ENCODE results near the gene PLRG1. TPM values are rescaled to one million over a fixed set of nuclear protein-coding genes. Genes with fewer than 3 reads are reported as not detected.
"Not testable (repeated sequence)": the region's sequence is repeated elsewhere in the genome, so short reads cannot be mapped to it uniquely, and the experiment has no call there.

The PLRG1 gene
- 63.1 and 72.5 TPM in 2 replicates for total RNA-seq (2022)
- Bru-seq, nascent RNA = percentile 84 among the genes with signal in this experiment
- BruChase-seq, experiment 1, labeled RNA remaining after a 6-hour chase = percentile 83 among the genes with signal in this experiment
- percentile 78 among the genes with signal in this experiment for BruChase-seq, experiment 2, labeled RNA remaining after a 2-hour chase
- long read RNA-seq, transcript PLRG1-202 (15 exons, 3,351 nt) = major isoform, 61 of 88 reads
- long read RNA-seq, partial matches to known transcripts = 1 of 88 reads
- long read RNA-seq, other reads (novel, unspliced or antisense) = 22 of 88 reads

DNA sequence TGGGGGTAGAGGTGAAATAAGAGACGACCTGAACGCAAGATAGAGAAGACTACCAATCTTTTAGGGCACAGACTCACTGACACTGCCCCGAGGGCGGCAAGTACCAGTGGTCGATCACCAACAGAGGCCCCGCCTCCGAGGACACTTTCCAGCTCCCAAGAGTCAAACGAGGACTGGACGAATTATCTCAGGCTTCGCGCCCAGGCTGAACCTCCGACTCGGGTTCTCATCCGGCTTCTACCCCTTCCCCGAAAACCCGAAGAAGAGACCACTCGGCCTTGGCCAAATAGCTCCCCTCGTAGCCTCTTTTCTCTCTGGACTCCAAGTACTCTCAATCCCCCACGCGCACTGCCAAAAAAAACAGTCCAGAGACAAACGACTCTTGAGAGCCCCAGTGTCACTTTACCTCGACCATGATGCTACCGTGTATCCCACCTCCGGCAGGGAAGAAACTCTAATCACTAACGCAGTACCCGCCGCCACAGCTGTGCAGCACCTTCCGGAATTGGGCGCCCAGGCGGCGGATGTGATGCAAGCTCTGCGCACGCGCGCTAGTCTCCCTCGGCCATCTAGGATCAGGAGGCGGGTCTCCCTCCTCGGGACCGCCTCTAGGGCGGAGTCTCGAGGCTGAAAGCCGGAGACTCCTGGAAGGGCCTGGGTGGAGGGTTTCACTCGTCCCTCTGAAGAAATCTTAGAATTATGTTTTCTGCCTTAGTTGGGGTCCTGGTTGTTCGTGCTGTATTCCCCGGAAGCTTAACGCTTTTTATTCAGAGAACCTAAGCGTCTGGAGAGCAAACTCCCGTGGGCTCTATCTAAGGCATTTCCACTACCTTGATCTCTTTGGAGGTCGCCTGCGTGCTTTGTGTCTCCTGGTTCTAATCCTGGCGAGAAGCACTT lies at the start of gene PLRG1:
PLRG1 (minus strand) TSS at position 507 of the 897 bp plus-strand sequence; CDS start at position 415, 92 bp downstream.
- DNase-seq = peak; percentile 91
- H3K4me3 Mint-ChIP-seq (ENCODE audit: low read depth, unreplicated experiment) = peak within 1 kb of the TSS; percentile 98
- CTCF ChIA-PET = interaction anchor here (0.6 to 2.7 kb wide), 8 partner anchors 9 to 72 kb away, joined by 3 to 17 read pairs (median 5); no protein-coding TSS in a partner anchor
- H3K27me3 Mint-ChIP-seq (ENCODE audit: unreplicated experiment) = no peaks in the 10 kb centered on the region
- TF ChIP-seq, protein P1, sequence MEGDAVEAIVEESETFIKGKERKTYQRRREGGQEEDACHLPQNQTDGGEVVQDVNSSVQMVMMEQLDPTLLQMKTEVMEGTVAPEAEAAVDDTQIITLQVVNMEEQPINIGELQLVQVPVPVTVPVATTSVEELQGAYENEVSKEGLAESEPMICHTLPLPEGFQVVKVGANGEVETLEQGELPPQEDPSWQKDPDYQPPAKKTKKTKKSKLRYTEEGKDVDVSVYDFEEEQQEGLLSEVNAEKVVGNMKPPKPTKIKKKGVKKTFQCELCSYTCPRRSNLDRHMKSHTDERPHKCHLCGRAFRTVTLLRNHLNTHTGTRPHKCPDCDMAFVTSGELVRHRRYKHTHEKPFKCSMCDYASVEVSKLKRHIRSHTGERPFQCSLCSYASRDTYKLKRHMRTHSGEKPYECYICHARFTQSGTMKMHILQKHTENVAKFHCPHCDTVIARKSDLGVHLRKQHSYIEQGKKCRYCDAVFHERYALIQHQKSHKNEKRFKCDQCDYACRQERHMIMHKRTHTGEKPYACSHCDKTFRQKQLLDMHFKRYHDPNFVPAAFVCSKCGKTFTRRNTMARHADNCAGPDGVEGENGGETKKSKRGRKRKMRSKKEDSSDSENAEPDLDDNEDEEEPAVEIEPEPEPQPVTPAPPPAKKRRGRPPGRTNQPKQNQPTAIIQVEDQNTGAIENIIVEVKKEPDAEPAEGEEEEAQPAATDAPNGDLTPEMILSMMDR (IDR thresholded peaks at IDR 0.05; ENCODE audit: unreplicated experiment) = no peak
- TSS peak; percentile 71 for BruUV-seq (replicated peaks)
- intact Hi-C loops (cut with micrococcal nuclease; ENCODE audit: unreplicated experiment) = loop anchor here (5.0 to 10.0 kb wide), 2 partner anchors 153 to 385 kb away; no protein-coding TSS in a partner anchor
- H3K36me3 Mint-ChIP-seq (ENCODE audit: insufficient read depth, unreplicated experiment) = peaks cover 22% of the 10 kb centered on the region
- H3K27ac Mint-ChIP-seq (ENCODE audit: unreplicated experiment) = peak within 1 kb of the TSS; percentile 96
- H3K9me3 Mint-ChIP-seq (ENCODE audit: low read depth, unreplicated experiment) = no peaks in the 10 kb centered on the region
- H3K4me1 Mint-ChIP-seq (ENCODE audit: low read depth, unreplicated experiment) = peaks cover 14% of the 10 kb centered on the region

GRCh38 chr4:154597798-154598774 lies 47.9 kb upstream of the PLRG1 start:
- BruUV-seq (replicated peaks) = no TSS peak
- Mint-ChIP-seq H3K4me1 (ENCODE audit: low read depth, unreplicated experiment) (peaks cover 11% of the 10 kb centered on the region), H3K4me3 (ENCODE audit: low read depth, unreplicated experiment) (no peak overlapping the region), H3K27me3 (ENCODE audit: unreplicated experiment) (no peaks in the 10 kb centered on the region), H3K36me3 (ENCODE audit: insufficient read depth, unreplicated experiment) (no peaks in the 10 kb centered on the region), H3K9me3 (ENCODE audit: low read depth, unreplicated experiment) (no peaks in the 10 kb centered on the region), H3K27ac (ENCODE audit: unreplicated experiment) (no peak overlapping the region)
- CTCF ChIA-PET = no interaction called here
- intact Hi-C loops (cut with micrococcal nuclease; ENCODE audit: unreplicated experiment) = loop anchor here (5.0 kb wide), 1 partner anchor 36 kb away; the partner anchor contains the start of gene FGB
- TF ChIP-seq, protein P1 (IDR thresholded peaks at IDR 0.05; ENCODE audit: unreplicated experiment) = no peak
- no peak for DNase-seq

DNA sequence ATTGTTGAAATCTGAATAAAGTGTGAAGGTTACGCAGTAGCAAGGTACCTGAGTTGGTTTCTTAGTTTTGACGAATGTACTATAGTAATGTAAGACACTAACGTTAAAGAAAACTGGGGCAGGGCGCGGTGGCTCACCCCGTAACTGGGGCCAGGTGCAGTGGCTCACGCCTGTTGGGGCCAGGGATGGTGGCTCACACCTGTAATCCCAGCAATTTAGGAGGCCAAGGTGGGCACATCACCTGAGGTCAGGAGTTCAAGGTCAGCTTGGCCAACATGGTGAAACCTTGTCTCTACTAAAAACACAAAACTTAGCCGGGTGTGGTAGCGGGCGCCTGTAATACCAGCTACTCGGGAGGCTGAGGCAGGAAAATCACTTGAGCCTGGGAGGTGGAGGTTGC lies 47.1 kb upstream of the PLRG1 start:
- intact Hi-C loops (cut with micrococcal nuclease; ENCODE audit: unreplicated experiment) = loop anchor here (5.0 kb wide), 1 partner anchor 35 kb away; the partner anchor contains the start of gene FGB
- CTCF ChIA-PET; BruUV-seq (replicated peaks); H3K36me3 Mint-ChIP-seq (ENCODE audit: insufficient read depth, unreplicated experiment); H3K9me3 Mint-ChIP-seq (ENCODE audit: low read depth, unreplicated experiment); H3K27me3 Mint-ChIP-seq (ENCODE audit: unreplicated experiment); H3K27ac Mint-ChIP-seq (ENCODE audit: unreplicated experiment); DNase-seq; H3K4me3 Mint-ChIP-seq (ENCODE audit: low read depth, unreplicated experiment); H3K4me1 Mint-ChIP-seq (ENCODE audit: low read depth, unreplicated experiment): not testable (repeated sequence)

GRCh38 chr4:154595807-154596206 lies 45.6 kb upstream of the PLRG1 start:
- Mint-ChIP-seq H3K4me3 (ENCODE audit: low read depth, unreplicated experiment) (no peak overlapping the region), H3K27ac (ENCODE audit: unreplicated experiment) (no peak overlapping the region), H3K36me3 (ENCODE audit: insufficient read depth, unreplicated experiment) (no peaks in the 10 kb centered on the region), H3K4me1 (ENCODE audit: low read depth, unreplicated experiment) (peaks cover 8% of the 10 kb centered on the region), H3K27me3 (ENCODE audit: unreplicated experiment) (no peaks in the 10 kb centered on the region), H3K9me3 (ENCODE audit: low read depth, unreplicated experiment) (no peaks in the 10 kb centered on the region)
- no TSS peak for BruUV-seq (replicated peaks)
- intact Hi-C loops (cut with micrococcal nuclease; ENCODE audit: unreplicated experiment) = loop anchor here (5.0 kb wide), 1 partner anchor 34 kb away; the partner anchor contains the start of gene FGB
- CTCF ChIA-PET = interaction anchor here (1.6 kb wide), 1 partner anchor 23 kb away, joined by 8 read pairs; no protein-coding TSS in a partner anchor
- no peak for DNase-seq
- TF ChIP-seq, protein P1 (IDR thresholded peaks at IDR 0.05; ENCODE audit: unreplicated experiment) = no peak

DNA sequence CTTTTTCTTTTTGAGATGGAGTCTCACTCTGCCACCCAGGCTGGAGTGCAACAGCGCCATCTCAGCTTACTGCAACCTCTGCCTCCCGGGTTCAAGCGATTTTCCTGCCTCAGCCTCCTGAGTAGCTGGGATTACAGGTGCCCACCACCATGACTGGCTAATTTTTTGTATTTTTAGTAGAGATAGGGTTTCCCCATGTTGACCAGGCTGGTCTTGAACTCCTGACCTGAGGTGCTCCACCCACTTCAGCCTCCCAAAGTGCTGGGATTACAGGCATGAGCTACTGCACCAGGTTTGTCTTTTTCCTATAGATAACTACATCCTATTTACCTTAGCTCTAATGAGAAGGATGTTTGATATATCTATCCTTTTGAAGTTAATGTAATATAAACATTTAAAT lies 44.1 kb upstream of the PLRG1 start:
- H3K4me3 Mint-ChIP-seq (ENCODE audit: low read depth, unreplicated experiment); intact Hi-C loops (cut with micrococcal nuclease; ENCODE audit: unreplicated experiment); BruUV-seq (replicated peaks); H3K27ac Mint-ChIP-seq (ENCODE audit: unreplicated experiment); H3K36me3 Mint-ChIP-seq (ENCODE audit: insufficient read depth, unreplicated experiment); H3K9me3 Mint-ChIP-seq (ENCODE audit: low read depth, unreplicated experiment); H3K27me3 Mint-ChIP-seq (ENCODE audit: unreplicated experiment); DNase-seq: not testable (repeated sequence)
- H3K4me1 Mint-ChIP-seq (ENCODE audit: low read depth, unreplicated experiment) = peaks cover 22% of the 10 kb centered on the region
- CTCF ChIA-PET = interaction anchor here (1.2 to 1.6 kb wide), 3 partner anchors 11 to 35 kb away, joined by 3 to 8 read pairs (median 3); no protein-coding TSS in a partner anchor

All from Calu3 (cell line).